Duodenal mucosa (tissue), 2 donors: Measurements from ENCODE around the gene MYMX.
A peak's percentile ranks its signal among the peaks of the same experiment; 100 is the strongest.

Source experiments
- H3K27ac ChIP-seq: one replicate; pipeline ENCODE4 v1.7.0; 2013; ENCODE audit warnings: low read depth, low read length
- H3K27me3 ChIP-seq, 2 donors: one replicate each; pipeline ENCODE4 v1.7.0; 2013; ENCODE audit warnings: low read length in 2 of 2, control low read depth in 1 of 2; ENCODE audit not compliant: insufficient read depth in 2 of 2, control insufficient read depth in 1 of 2
- H3K36me3 ChIP-seq, 2 donors: one replicate each; pipeline ENCODE4 v1.7.0; 2013; ENCODE audit warnings: low read length in 2 of 2, control low read depth in 1 of 2; ENCODE audit not compliant: insufficient read depth in 2 of 2, control insufficient read depth in 1 of 2
- H3K4me1 ChIP-seq, 2 donors: one replicate each; pipeline ENCODE4 v1.7.0; 2013; ENCODE audit warnings: low read length in 2 of 2, control low read depth in 1 of 2; ENCODE audit not compliant: insufficient read depth in 2 of 2, control insufficient read depth in 1 of 2
- H3K4me3 ChIP-seq, 2 donors: one replicate each; pipeline ENCODE4 v1.7.0; 2013; ENCODE audit warnings: low read length in 2 of 2, low read depth in 1 of 2
- H3K9ac ChIP-seq, 2 donors: one replicate each; pipeline ENCODE4 v1.7.0; 2013; ENCODE audit warnings: low read length in 2 of 2, low read depth in 1 of 2
- H3K9me3 ChIP-seq, 2 donors: one replicate each; pipeline ENCODE4 v1.7.0; 2013; ENCODE audit warnings: low read length in 2 of 2, control low read depth in 1 of 2; ENCODE audit not compliant: control insufficient read depth in 1 of 2

Gene MYMX

DNA sequence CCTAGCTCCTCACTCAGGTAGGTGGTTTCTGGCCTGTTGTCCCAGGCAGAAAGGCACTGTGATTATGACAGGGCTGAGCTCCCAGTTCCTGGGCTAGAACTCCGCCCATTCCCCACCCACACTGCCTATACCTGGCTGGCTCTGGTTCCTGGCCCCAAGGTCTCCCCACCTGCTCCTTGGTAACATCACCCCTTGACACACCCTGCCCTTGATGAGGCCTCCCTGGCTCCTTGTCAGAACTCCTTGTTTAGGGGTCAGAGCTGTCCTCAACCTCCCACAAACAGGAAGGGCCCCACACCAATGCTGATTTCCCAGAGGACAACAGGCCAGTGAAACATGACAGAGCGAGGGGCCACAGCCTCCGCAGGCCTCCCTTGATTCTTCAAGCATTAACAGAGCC is 15.5 kb upstream of the MYMX start:
- no peaks in the 10 kb centered on the region for H3K36me3 ChIP-seq
- no peak overlapping the region for H3K27ac ChIP-seq
- no peaks in the 10 kb centered on the region for H3K9me3 ChIP-seq
- no peaks in the 10 kb centered on the region for H3K27me3 ChIP-seq
- H3K4me3 ChIP-seq = no peak overlapping the region
- peaks cover 4 to 16% of the 10 kb centered on the region in 2 donors for H3K4me1 ChIP-seq
- H3K9ac ChIP-seq = peak overlapping the region in 1 of 2 donors; percentile 1

DNA sequence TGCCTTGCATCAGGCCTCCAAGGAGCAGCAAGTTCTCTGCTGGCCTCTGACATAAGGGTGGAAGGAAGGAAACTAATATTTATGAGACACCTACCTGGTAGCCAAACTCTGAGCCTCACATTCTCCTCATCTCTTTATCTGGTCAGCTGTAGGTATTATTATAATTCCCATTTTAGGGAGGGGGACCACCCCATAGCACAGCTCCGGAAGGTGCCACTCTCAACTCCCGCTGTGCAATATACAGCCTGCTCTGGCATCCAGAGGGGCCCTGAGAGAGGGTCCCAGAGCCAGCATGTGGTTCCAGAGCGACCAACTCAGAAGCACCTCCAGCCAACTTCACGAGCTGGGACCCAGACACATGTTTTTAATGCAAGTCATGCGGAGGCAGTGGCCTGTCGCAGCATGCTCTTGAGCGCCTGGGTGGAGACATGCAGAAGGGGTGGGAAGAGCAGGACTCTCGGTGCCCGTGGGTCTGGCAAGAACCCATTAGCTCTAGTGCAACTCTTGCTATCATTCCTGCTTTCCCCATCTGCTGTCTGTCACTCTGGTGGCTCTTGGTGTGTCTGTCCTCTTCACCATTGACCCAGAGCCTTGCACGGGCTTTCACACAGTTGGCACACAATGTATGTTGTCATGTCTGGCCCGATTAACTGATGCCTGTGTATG is 15.0 kb upstream of the MYMX start:
- no peak overlapping the region for H3K9ac ChIP-seq
- H3K27ac ChIP-seq = no peak overlapping the region
- H3K9me3 ChIP-seq = no peaks in the 10 kb centered on the region
- H3K27me3 ChIP-seq = no peaks in the 10 kb centered on the region
- H3K4me1 ChIP-seq = peaks cover 4 to 16% of the 10 kb centered on the region in 2 donors
- no peaks in the 10 kb centered on the region for H3K36me3 ChIP-seq
- H3K4me3 ChIP-seq = no peak overlapping the region

DNA sequence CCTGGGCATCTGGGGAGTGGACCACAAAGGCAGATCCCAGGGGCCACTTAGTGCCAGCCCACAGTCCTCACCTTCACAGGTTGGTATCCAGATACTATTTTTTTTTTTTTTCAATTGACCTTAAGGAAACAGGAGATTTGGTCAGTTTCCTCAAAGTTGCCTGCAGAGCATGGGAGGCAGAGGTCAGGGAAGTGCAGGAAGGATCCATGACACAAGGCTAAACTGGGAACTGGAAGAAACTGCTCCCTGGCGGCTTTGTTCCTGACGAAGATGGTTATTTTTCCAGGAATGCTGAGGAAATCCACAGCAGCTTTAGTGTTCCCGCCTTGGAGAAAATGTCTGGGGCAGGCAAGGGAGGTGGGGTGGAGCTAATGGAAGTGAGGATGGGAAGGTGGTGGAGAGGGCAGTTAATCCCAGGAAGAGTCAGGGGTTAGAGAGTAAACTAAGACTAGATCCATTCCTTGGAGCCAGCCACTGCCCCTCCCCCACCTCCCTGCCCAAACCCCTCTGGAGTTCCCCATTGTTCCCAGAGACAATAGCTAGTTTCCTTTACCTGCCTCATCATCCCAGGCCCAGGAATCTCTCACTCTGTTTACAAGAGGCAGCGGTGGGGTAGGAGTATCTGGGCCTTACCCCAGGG is 14.3 kb upstream of the MYMX start:
- H3K4me1 ChIP-seq = peaks cover 4 to 16% of the 10 kb centered on the region in 2 donors
- no peak overlapping the region for H3K4me3 ChIP-seq
- H3K27me3 ChIP-seq = no peaks in the 10 kb centered on the region
- H3K9ac ChIP-seq = no peak overlapping the region
- no peak overlapping the region for H3K27ac ChIP-seq
- H3K9me3 ChIP-seq = no peaks in the 10 kb centered on the region
- H3K36me3 ChIP-seq = no peaks in the 10 kb centered on the region

DNA sequence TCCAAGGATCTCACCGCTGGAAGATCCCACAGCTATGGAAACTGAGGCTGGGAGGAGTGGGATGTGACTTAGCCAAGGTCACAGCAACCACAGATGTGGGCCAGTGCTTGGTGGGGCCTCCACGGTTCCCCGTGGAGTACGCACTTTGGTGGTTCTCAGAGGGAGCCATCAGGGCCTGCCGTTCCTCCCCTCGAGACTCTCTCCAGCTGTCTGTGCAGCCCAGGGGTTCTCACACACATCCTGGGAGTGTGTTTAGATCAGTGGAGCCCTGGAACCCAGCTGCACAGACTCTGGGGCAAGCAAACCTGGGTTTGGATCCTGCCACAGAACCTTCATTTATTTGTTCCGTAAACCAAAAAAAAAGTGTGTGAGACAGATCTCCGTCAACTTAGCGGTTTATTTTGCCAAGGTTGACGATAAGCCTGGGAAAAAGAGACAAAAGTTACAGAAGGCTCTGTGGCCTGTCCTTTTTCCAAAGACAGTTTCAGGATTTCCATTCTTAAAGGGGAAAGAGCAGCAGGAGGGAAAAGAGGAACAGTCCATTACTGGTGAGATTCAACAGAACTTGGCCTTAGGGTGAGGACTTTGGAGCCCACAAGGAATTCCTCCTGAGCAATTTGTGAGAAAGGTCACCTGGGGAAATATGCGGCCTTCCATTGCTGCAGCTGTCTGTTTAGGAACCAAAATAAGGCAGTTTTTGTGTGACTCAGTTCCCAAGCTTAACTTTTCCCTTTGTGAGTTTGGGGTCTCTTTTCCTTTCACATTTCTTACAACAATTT is 13.6 kb upstream of the MYMX start:
- H3K27me3 ChIP-seq = no peaks in the 10 kb centered on the region
- H3K9ac ChIP-seq = no peak overlapping the region
- no peaks in the 10 kb centered on the region for H3K36me3 ChIP-seq
- H3K27ac ChIP-seq = no peak overlapping the region
- no peaks in the 10 kb centered on the region for H3K9me3 ChIP-seq
- H3K4me3 ChIP-seq = no peak overlapping the region
- H3K4me1 ChIP-seq = peaks cover 4 to 16% of the 10 kb centered on the region in 2 donors

DNA sequence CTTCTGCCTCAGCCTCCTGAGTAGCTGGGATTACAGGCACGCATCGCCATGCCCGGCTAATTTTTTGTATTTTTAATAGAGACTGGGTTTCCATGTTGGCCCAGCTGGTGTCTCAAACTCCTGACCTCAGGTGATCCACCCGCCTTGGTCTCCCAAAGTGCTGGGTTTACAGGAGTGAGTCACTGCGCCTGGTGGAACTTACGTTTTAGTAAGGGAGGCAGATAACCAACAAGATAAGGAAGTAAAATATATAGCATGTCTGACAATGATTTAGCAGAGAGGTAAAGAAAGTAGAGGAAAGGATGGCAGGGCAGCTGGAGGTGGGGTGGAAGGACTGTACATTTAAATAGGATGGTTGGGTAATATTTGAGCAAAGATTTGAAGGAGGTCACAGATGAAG is 12.8 kb upstream of the MYMX start:
- Histone ChIP-seq H3K4me1 (peaks cover 4 to 16% of the 10 kb centered on the region in 2 donors), H3K27me3 (no peaks in the 10 kb centered on the region), H3K9me3 (no peaks in the 10 kb centered on the region), H3K36me3 (no peaks in the 10 kb centered on the region), H3K9ac (no peak overlapping the region), H3K4me3 (no peak overlapping the region), H3K27ac (no peak overlapping the region)

DNA sequence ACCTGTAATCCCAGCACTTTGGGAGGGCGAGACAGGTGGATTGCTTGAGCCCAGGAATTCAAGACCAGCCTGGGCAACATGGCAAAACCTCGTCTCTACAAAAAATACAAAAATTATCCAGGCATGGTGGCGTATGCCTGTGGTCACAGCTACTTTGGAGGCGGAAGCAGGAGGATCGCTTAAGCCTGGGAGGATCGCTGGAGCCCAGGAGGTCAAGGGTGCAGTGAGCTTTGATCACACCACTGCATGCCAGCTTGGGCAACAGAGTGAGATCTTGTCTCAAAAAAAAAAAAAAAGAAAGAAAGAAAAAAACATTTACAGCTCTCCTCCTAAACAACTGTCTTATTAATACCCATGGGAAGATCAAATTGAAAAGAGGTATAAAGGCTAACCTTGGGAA is 8.8 kb upstream of the MYMX start:
- no peaks in the 10 kb centered on the region for H3K27me3 ChIP-seq
- H3K9ac ChIP-seq = no peak overlapping the region
- peaks cover 0 to 6% of the 10 kb centered on the region in 2 donors for H3K4me1 ChIP-seq
- no peaks in the 10 kb centered on the region for H3K36me3 ChIP-seq
- no peaks in the 10 kb centered on the region for H3K9me3 ChIP-seq
- H3K27ac ChIP-seq = no peak overlapping the region
- H3K4me3 ChIP-seq = no peak overlapping the region

DNA sequence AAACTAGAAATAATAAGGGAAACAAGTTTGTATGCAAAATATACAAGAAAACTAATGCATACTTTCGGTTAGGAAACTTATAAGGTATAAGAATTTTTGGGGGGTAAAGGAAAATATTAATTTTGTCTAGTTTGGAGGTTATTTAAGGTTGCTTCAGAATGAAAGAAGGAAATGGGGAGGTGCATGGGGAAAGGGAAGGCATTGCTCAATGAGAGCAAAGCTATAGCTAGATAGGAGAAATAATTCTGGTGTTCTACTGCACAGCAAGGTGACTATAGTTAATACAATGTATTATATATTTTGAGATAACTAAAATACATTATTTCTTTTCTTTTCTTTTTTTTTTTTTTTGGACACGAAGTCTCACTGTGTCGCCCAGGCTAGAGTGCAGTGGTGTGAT is 5.4 kb upstream of the MYMX start:
- Histone ChIP-seq H3K9me3 (no peaks in the 10 kb centered on the region), H3K36me3 (no peaks in the 10 kb centered on the region), H3K4me1 (no peaks in the 10 kb centered on the region), H3K27ac (no peak overlapping the region), H3K9ac (no peak overlapping the region), H3K4me3 (no peak overlapping the region), H3K27me3 (no peaks in the 10 kb centered on the region)

DNA sequence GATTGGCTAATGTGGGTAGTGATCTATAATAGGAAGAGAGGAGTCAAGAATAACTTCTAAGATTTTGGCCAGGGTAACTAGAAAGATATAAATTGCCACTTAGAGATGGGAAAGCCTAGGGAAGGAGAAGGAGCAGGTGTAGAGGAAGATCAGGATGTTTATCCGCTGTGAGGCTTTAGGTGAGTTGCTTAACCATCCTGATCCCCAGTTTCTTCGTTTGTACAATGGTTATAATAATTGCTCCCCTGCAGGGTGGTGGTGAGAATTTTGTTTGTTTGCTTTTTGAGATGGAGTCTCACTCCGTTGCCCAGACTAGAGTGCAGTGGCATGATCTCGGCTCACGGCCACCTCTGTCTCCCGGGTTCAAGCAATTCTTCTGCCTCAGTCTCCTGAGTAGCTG is 2.4 kb upstream of the MYMX start:
- peaks cover 18 to 23% of the 10 kb centered on the region in 2 donors for H3K4me1 ChIP-seq
- H3K9me3 ChIP-seq = no peaks in the 10 kb centered on the region
- no peak overlapping the region for H3K4me3 ChIP-seq
- no peak overlapping the region for H3K27ac ChIP-seq
- no peaks in the 10 kb centered on the region for H3K36me3 ChIP-seq
- H3K27me3 ChIP-seq = no peaks in the 10 kb centered on the region
- no peak overlapping the region for H3K9ac ChIP-seq

DNA sequence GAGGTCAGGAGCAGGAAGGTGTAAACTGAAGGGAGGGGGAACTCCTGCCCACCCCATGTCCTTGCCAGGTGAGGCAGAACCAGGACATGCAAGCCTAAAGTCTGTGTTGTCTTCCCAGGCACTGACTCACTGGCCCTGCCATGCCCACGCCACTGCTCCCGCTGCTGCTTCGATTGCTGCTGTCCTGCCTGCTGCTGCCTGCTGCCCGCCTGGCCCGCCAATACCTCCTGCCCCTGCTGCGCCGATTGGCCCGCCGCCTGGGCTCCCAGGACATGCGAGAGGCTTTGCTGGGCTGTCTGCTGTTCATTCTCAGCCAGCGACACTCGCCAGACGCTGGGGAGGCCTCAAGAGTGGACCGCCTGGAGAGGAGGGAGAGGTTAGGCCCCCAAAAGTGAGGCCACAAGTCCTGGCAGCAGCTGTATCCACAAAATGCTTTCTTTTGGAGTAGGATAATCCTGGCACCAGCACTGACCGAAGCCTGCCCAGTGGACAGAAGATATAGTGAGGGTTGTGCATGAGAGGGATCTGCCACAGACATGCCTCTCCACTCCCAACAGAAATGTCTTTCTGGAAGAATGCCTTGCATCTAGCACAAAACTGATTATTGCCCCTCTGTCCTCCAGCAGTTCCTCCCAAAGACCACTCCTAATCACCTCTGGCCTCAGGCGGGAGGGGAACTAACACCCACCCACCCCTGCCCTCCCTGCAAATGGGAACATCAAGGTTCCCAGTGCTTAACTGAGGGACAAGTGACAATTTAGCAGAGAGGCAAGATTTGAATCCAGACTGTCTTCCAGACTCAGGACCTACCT is 812 bp downstream of the MYMX start:
- Histone ChIP-seq H3K4me3 (no peak overlapping the region), H3K9me3 (no peaks in the 10 kb centered on the region), H3K27me3 (no peaks in the 10 kb centered on the region), H3K9ac (peak overlapping the region in 1 of 2 donors; percentile 12), H3K36me3 (no peaks in the 10 kb centered on the region), H3K27ac (no peak overlapping the region), H3K4me1 (peaks cover 31 to 37% of the 10 kb centered on the region in 2 donors)
